Muscle of back (tissue), 11 donors: ENCODE measurements around the gene PLCB1. TPM values are rescaled to one million over a fixed set of nuclear protein-coding genes. Genes with fewer than 3 reads are reported as not detected.

Source experiments
- DNase-seq, 3 donors: peaks; one replicate each; pipeline versions ENCODE4 v3.0.0 to v3.0.0-alpha.2; 2013
- polyA plus RNA-seq, 10 donors: library from polyadenylated mRNA; unstranded; fragments of 120-200 nt; gene quantifications; one replicate each; pipeline ENCODE4 v1.2.1, GENCODE V29; 2013; ENCODE audit not compliant: insufficient read length in 10 of 10

The PLCB1 gene
- polyA plus RNA-seq, 10 donors: 7.8 to 16.3 (median 10.9) TPM

GRCh38 chr20:8209061-8209460 is 77.0 kb downstream of the PLCB1 start:
- DNase-seq: no peak

- no peak for DNase-seq
These were observed 78.7 kb downstream of the PLCB1 start for GRCh38 chr20:8210749-8211148.

- no peak for DNase-seq
These were observed 80.2 kb downstream of the PLCB1 start for GRCh38 chr20:8212286-8212685.

DNA sequence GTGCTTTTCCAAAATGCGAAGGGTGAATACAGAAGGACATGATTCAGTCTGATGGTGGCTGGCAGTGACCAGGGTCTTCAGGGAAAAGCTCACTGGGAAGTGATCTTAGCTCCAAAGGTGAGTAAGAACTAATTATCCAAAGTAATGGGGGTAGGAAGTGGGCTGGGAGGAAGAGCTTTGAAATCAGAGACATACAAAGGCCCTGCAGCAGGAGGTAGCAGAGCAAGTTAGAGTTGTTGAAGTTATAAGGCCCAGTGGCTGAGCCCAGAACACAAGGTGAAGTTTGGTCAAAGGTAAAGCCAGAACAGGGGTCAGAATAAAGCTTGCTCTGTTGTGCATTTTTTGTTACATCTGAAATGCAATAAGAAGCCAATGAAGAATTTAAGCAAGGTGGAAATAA is 81.2 kb downstream of the PLCB1 start:
- DNase-seq: no peak

GRCh38 chr20:8213831-8214587 is 81.9 kb downstream of the PLCB1 start:
- DNase-seq: no peak

DNA sequence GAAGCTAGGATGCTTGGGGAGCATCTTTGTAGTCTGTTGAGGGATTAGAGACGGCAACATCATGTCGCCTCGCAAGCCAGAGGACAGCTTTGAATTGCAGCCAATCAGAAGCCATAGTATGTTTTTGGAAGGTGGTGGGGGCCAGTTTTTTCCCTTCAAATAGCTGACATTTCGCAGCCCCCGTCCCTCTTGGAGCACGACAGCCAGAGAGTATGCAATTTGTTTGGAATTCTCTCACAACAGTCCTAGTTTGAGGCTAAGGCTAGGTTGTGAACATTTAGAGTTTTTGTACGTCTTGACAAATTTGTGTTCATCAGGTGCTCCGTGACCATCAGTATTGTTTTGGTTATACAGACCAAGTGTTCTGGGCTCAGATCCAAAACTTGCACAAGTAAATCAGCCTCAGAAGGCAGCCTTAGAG is 83.3 kb downstream of the PLCB1 start:
- peak; percentile 30 to 70 (median 33) for DNase-seq

DNA sequence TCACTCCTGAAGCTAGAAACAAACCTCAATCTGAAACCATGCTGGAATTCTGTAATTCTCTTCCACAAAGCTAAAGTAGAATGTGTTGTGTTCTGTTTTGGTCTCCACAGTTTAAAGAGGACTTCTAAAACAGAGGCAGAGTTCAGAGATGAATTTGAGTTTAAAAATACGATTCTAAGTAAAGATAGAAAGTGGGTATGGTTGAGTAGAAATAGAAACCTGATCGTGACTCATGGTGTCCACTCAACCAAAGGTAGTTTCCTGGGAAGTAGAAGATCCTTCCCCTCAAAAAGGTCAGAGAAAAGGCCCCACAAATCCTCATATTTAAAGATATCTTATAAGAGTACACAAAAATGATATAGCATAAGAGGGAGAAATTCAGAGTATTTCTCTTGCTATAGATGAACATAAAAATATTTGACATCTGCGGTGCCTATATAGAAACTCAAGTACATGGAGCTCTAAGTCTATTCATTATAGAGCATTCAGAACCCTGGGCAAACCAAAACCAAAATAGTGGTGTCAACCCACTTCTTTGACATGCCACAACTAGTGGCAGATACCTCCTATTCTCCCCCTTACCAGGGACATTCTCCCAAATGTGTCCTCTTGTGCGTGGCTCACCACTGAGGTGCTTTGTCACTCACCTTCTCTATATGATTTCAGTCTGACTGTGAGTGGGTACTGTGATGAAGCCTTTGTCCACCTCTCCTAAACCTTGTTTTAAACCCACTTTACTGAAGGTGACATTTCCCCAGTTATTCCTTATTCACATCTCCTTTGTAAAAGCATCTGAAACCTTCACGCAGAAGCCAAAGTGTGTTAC is 84.5 kb downstream of the PLCB1 start:
- no peak for DNase-seq

DNA sequence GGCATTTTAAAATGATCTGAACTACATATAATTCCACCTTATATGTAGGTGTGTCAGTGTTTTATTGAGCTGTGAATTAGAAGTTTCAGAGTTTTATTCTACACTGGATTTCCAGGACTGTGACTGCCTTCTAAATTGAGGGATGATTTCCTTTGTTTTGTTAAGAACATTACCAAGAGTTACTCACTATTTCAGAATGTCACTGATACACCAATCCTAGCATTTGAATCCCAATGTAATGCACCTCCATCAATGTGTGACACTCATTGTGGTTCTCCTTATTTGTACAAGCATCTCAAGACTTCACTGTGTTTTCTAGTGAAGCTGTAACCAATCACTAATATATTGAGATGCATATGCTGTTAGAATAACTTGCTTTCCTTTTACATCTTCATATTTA is 86.8 kb downstream of the PLCB1 start:
- peak in 1 of 3 donors; percentile 76 for DNase-seq

GRCh38 chr20:8219403-8219802 is 87.3 kb downstream of the PLCB1 start:
- DNase-seq: no peak

DNA sequence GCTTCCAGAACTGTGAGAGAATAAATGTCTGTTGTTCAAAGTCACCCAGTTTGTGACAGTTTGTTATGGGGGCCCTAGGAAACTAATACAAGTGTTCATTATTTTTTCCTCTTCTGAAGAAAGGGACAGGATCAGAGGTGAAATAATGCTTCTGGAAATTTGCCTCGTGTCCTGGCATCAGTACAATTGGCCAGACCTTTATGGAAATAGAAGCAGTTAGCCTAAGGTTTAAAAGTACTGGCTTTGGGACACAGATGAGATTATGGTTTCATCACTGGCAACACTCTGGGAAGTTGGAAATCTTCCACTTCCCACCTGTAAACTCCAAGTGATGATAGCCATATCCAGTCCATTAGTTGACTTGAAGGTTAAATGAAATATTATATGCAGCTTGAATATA is 88.7 kb downstream of the PLCB1 start:
- peak in 1 of 3 donors; percentile 45 for DNase-seq

DNA sequence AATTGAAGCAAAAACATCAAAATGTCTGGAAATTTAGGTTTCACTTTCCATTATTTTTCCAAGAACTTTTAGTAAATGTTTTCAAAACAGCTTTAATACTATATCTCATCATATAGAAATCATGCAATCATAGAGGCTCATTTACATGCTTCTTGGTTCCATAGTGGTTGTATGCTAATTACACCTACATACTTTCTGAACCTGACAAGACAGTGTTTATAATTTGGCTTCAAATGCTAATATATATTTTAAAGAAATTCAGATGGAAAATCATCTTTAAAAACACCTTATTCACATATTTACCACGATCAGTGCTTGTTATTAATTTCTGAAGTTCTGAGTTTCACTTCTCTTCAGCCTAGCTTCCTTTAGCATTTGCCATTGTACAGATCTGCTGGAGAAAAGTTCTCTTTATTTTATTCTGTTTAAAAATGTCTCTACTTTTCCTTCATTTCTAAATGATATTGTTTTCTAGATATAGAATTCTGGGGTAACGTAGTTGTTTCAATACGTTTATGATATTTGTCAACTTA is 89.9 kb downstream of the PLCB1 start:
- no peak for DNase-seq

DNA sequence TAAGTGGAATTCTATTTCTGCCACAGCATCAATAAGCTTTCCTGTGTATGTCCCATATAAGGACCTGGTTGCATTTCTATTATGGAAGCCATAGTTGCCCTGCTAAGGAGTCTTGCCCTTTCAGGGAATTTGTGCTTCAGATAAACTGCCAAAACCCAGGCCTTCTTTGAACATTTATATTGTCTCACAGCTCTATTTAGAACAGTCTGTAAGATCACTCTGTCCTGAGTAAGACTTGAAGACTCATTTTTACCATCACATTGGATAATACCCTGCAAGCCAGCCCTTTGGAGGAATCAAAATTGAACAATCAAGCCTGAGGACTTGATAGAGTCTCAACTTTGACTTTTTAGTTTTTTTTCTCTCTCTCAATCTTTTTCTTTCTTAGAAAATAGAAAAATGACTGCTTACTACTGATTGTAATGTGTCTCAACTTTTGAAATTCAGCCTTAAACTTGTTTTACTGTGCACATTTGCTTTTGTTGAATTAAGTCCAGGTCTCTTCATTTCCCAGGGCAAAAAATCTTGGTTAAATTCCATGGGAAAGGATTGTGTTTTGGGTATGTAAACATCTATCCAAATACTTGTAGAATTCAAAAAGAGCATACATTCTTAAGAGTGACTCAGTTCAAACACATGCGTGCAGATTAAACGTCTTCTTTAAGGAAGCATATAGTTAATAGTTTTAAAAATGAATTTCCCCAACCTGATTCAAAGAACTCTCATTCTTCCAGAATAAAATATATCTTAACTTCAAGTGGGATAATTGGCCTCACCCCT is 91.2 kb downstream of the PLCB1 start:
- peak in 2 of 3 donors; percentile 35 to 78 for DNase-seq

- no peak for DNase-seq
These were observed 93.6 kb downstream of the PLCB1 start for GRCh38 chr20:8225658-8226057.

DNA sequence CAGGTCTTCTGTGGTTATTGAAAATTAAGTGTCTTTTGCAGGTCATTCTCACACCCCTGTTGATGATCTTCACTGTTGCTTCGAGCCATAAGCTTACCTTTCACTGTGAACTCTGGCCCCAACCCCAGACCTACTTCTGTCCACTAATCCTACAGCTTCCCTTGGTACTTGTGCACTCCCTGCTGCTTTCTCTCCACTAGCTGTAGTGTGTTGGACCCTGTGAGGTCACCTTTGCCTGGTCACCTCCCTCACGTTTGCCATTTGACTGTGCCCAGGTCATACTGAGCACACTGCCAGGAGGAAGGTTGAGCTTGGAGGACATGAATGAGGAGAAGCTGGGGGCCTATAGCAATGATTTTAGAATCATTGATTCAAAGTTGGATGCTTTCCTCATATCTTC is 94.0 kb downstream of the PLCB1 start:
- DNase-seq: no peak

- peak in 1 of 3 donors; percentile 39 for DNase-seq
These were observed 95.2 kb downstream of the PLCB1 start for GRCh38 chr20:8227293-8227692.

GRCh38 chr20:8228315-8228714 is 96.2 kb downstream of the PLCB1 start:
- DNase-seq: no peak

GRCh38 chr20:8229090-8229489 is 97.0 kb downstream of the PLCB1 start:
- no peak for DNase-seq

DNA sequence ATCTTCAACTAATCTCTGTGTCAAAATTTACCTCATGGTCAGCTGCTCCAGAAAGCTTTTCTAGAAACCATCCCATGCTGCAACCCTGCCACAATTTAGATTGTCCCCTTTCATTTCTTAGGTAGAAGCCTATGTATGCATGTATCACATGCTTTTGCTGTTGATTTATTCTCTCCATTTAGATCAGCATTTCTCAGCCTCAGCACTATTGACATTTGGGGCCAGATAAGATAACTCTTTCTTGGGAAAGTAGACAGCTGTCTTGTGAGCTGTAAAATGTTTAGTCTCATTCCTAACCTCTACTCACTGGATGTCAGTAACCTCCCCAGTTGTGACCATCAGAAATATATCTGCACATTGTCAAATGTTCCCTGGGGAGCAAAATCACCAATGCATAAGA is 99.0 kb downstream of the PLCB1 start:
- DNase-seq: no peak

DNA sequence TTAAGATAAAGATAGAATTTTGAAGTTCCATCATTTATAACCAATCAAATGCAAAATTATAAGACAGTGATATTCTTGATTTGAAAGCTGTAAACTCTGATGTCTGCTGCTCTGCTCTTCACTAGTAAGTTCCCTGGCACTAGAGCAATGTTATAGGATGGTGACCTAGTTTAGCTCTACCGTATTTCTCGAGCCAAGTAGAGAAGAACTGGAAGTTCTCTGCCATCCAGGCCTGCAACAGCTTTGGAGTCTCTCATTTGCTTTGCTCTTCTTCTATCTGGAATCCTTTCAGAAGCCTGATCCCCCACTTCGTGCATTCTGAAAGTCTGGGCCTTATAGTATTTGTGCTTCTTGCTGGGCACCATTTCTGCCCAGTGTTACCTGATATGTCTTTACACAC is 100.3 kb downstream of the PLCB1 start:
- no peak for DNase-seq

DNA sequence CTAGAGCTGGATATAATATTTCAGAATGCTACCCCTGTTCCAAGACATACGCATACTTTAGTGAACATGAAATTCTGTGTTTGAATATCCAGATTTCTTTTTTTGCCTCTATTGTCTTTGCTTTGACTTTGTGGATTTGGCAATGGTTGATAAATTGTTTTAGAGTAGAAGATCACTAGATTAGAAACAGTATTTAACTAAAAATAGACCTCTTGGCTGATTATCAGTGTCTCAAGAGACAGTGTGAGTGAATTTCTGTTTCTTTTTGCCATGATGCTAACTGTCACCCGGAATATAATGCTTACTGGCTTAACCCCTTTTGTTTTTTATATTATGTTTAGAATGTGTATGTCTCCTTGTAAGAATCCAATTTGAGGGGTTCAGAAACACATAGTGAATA is 102.5 kb downstream of the PLCB1 start:
- peak in 2 of 3 donors; percentile 33 to 73 for DNase-seq

DNA sequence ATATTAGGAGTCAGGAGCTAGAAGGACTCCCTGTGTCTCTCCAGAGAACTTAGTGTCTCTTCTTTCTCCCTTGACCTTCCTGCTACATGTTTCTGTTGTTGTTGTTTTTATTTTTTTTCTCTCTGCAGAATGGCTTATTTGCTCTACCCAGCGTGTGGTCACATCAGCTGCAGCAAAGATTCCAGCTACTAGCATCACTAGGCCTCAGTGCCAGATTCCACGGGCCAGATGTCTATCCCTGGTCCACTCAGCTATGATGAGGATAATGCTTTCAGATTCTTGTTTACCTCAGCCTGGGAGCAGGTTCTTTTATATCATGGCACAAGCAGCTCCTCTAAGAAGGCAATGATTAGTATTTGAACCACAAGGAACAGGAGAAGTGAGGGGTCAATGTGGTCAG is 110.0 kb downstream of the PLCB1 start:
- DNase-seq: no peak
